Measurements from ENCODE around the gene ANKRD33B.
"Not testable (repeated sequence)": the region's sequence is repeated elsewhere in the genome, so short reads cannot be mapped to it uniquely, and the experiment has no call there.

Gene ANKRD33B

DNA sequence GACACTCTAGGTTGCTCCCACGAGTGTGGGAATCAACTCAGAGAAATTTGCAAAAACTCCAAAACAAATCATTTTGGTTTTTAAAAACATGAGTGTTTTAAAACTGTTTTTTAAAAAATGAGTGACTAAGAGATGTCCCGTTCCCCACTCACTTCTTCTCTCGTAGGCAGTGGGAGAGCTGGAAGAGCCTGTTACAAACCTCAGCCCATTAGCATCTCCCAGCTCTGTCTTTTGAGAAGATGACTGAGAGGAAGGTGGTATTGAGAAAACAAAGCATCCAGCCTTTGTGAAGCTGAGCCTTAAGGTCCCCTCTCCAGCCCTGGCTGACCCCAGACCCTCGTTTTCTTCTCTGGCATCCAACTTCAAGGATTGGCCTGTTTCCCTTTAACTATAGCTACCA is 4.7 kb upstream of the ANKRD33B start:
- no peak for DNase-seq (ENCODE audit: low read depth)

DNA sequence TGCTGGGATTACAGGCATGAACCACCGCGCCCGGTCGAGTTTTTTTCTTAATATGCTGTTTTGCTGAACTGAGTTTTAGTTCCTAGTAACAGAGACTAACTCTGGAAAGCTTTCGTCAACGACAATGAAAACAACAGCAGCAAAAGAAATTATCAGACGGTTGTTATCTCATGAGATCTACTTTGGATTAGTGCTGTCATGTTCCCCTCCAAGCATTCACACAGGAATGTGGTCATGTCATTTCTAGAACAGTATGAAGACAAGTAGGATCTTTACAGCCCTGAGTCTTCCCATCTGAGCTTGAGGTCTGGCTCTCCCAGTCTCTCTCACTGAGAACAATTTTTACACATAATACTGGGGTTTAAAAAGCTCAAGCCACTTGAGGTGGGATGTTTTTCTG is 4.0 kb upstream of the ANKRD33B start:
- DNase-seq (ENCODE audit: low read depth): no peak

DNA sequence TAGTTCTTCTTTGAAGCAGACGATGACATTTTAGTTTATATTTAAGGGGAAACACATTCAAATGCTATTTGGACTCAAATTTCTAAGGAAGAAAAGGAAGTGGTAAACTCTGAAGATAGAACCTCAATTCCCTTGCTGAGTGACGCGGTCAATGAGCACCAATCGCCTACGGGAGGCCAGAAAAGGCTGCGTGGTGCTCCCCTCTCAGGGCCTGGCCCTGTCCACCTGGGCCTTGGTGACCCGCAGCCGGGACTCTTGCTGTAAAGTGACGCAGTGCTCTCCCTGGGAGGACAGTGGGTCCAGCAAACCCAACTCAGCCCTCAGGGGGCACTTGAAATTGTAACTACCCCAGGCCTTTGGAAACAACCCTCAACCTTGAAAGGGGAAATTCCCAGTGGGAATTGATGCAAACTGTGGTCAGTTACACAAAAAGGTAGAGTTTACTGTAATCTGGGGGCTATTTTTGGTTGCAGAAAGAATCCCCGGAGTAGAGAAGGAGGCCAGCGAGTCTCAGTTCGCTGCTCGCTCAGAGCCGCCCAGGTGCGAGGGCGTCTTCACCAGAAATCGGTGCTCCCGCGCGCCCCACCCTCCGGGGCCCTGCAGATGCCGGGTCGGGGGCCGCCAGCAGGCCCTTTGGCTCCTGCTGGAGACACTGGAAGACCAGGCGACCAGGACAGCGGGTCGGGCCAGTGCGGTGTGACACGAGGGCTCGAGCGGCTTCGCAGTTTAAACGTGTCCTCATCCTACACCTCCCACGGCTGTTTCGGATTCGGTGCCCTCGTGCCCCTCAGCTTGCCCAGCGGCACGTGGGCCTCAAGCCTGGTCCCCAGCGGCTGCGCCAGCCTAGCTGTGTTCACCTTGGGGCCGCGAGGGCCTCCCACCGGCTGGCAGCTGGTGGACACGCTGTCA is 1.4 kb upstream of the ANKRD33B start:
- no peak for DNase-seq (ENCODE audit: low read depth)

DNA sequence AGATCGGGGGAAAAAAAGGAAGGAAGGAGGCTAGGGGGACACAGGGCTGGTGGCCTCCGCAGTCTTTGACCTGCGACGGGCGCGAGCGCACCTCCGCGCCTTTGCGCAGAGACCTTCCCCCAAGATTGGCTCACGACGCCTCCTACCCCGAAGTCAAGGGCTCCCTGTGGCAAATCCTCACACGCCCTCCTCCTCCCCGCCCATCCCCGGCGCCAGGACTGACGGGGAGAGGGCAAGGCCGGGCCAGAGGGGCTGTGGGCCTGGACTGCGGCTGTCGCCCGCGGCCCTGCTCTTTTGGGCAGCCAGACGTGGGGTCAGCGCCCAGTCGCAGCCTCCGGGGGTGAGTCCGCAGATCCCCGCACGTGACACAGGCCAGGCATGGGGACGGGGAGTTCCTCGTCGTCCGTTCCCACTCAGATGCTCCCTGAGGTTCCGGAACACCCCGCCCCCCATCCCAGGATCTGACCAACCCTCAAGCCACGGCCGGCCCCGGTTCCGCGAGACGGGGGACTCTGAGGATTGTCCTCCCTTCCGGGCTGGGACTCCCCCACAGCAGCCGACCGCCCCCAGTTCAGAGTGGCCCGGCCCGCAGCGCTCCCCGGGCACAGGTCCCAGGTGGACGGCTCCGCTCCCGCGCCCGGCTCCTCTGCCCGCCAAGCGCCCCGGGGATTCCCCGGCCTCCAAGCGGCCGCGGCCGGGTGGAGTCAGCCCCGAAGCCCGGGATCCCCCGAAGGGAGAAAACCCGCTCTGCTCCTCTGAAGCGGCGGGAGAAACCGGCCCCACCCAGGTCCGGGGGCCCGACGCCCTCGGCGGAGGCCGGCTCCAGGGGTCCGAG is 543 bp upstream of the ANKRD33B start:
- DNase-seq (ENCODE audit: low read depth): peak; percentile 30

DNA sequence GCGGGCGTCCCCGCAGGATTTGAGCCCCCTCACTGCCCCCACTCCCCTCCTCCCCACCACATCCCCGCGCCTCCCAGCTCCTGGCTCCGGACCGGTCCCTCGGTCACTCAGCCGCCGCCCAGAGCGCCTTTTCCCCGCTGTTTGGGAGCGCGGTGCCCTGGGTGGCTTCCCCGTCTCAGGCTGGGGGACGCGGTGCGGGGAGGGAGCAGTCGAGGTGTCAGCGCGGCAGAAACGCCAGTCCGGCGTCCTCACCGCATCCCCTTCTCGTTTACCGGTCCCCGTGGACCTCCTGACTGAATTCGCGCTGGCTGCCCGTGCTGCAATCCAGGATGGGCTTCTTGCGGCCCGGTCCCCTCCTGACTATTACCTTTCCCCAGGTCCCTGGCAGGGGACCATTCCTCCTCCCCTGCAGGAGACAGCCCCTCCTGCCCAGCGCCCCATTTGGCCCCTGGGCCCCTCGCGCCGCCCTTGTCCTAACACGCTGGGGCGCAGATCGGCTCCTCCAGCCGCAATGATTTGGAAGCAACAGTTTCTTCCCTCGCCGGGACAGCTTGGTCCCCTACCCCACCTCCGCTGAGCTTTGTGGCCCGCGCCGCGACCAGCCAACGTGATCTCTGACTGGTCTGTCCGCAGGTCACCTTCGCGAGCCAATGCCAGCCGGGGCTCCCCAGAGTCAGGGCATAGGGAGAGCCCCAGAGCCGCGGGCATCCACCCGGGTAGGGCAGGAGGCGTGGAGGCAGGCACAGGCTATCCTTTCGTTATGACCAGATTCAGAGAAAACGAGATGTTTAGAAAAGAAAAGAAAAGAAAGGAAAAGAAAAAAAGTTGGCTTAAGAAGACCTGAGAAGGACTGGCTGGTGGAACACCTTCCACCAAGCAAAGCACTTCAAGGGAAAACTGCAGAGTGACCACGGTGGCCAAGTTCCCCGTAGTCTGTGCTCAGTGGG is 1.2 kb downstream of the ANKRD33B start:
- no peak for DNase-seq (ENCODE audit: low read depth)

DNA sequence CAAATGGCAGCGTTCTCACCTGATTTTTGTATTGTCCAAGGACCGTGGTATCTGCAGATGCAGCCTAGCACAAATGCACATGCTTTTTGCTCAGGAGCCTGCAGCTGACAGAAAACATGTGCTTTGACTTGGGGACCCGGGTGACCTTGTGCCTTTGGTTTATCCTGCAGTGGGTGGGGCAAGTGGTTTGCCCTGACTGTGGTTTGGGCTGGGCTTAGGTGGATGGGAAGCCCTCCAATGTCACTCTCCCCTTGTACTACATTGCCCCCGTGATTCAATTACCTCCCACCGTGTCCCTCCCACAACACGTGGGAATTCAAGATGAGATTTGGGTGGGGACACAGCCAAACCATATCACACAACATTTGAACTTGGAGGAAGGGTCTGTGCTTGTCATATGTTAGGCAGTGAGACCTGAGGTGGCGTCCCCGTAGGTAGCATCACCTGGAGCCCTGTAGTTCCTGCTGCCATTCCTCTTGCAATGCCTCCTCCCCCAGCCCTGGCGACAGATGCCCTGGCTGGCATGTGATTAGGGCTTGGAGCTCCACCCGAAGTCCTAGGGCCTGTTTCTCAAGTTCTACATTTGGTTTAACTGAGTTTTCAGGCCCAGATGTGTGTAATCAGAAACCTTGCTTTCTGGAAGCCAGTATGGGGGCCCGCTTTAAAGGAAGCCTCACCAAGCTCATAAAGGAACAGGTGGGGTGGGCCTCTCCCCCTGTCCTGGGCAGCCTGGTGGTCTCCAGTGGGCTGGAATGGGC is 2.1 kb downstream of the ANKRD33B start:
- no peak for DNase-seq (ENCODE audit: low read depth)

DNA sequence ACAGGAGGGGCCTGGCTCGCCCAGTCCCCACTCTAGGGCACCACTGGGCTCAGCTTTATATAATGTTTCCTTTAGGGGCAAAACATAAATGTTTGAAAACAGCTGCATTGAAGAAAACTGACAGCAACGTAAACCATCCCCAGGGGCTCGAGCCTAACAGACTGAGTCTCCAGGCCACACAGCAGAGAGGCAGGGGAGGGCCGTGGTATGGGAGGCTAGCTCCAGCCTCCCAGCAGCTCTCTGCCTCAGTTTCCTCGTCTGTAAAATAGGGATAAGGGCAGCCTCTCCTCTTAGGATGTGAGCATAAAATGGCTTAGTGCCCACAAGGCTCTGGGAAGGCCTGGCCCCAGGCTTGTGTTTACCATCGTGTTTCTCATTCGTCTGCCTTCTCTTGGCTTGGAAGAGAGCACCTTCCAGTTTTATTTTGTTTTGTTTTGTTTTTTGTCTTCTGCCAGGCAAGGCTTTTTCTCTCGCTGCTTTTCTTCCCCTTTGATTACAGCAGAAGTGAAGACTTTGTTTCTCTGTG is 2.7 kb downstream of the ANKRD33B start:
- DNase-seq (ENCODE audit: low read depth): no peak

DNA sequence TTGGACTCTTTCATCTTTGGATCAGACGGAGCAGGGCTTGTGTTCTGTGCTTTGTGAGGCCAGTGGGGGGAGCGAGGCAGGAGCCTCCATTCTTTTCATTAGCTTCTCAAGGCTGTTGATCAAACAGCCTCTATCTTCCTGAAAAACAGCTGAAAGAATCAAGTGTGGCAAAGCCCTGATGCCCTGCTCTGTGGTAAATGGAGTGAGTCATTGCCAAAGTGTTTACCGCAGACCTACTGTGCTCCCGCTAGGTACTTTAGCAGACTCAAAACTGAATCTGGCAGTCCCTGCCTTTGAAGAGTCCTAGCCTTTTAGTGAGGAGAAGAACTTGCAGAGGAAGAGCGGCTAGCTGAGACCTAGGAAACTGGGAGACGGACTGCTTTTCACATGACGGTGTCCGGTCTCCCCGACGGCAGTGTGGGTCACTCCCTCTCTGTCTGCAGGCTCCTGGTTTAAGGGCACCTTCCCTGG is 3.3 kb downstream of the ANKRD33B start:
- DNase-seq (ENCODE audit: low read depth): no peak

DNA sequence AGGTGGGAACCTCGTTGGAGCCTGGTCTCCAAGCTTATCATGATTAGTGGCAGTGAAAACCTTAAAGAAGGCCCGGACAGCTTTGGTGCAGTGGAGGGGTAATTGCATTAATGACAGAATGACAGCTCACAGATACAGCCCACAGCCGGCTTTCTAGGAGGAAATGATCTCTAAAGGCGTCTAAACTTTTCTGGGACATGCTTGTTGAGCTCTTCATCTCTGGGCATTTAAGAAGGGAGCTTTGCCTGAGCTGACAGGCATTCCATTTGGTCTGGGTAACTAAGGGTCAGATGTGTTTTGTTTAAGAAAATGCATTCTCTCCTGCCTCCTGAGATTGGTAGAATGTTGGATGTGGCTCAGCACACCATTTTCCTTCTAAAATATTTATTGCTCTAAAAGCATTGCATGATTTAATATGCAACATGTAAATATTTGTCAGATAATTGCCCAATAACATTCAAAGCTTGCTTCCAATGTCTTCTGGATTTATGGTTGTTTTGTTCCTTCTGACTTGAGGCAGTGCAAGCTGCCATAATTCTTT is 4.0 kb downstream of the ANKRD33B start:
- no peak for DNase-seq (ENCODE audit: low read depth)

DNA sequence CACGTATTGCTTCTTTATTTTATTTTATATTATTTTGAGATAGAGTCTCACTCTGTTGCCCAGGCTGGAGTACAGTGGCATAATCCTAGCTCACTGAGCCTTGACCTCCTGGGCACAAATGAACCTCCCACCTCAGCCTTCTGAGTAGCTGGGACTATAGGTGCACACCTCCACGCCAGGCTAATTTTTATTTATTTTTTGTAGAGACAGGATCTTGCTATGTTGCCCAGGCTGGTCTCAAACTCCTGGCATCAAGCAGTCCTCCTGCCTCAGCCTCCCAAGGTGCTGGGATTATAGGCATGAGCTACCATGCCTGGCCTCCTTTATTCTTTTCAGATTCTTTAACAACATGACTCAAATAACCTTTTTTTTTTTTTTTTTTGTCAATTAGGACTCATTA is 6.7 kb downstream of the ANKRD33B start:
- DNase-seq (ENCODE audit: low read depth): not testable (repeated sequence)

DNA sequence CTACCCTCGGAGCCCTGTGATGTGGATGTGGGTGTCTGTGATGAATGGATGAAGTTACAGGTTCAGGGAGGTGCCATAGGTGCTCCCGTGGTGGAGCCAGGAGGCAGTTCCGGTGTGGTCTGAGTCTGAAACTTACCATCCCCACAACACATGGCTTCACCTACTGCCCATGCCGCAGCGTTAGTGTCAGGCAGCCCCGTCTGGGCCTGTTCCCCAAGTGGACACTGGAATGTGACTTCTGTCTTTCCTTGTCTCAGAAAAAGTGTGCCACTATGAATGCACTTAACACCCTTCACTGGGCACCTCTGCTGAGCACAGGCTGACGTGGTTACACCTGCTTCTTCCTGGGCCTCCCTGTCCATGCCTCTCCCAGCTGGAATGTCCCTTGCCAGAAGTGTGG is 8.6 kb downstream of the ANKRD33B start:
- DNase-seq (ENCODE audit: low read depth): no peak

DNA sequence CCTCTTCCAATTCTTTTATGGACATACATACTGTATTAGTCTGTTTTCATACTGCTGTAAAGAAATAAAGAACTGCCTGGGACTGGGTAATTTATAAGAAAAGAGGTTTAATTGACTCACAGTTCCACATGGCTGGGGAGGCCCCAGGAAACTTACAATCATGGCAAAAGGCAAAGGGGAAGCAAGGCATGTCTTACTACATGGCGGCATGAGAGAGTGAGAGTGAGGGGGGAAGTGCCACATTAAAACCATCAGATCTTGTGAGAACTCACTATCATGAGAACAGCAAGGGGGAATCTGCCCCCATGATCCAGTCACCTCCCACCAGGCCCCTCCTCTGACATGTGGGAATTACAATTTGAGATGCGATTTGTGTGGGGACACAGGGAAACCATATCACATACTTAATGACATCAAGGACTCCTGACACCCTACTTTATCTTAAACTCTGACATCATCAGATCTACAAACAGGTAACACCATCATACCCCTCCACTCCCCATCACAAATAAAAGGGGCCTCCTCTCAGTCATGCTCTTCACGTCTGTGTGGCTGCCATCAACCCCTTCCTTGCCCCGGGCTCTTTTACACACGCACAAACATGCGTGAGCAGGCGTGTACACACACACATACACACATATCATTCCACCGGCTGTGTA is 9.7 kb downstream of the ANKRD33B start:
- DNase-seq (ENCODE audit: low read depth): no peak

DNA sequence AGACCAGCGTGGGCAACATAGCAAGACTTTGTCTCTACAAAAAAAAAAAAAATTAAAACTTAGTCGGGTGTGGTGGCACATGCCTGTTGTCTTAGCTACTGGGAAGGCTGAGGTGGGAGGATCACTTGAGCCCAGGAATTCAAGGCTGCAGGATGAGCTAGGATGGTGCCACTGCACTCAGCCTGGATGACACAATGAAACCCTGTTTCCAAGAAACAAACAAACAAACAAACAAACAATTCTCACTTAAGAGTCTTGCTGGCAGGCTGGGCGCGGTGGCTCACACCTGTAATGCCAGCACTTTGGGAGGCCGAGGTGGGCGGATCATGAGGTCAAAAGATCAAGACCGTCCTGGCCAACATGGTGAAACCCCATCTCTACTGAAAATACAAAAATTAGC is 11.0 kb downstream of the ANKRD33B start:
- not testable (repeated sequence) for DNase-seq (ENCODE audit: low read depth)

DNA sequence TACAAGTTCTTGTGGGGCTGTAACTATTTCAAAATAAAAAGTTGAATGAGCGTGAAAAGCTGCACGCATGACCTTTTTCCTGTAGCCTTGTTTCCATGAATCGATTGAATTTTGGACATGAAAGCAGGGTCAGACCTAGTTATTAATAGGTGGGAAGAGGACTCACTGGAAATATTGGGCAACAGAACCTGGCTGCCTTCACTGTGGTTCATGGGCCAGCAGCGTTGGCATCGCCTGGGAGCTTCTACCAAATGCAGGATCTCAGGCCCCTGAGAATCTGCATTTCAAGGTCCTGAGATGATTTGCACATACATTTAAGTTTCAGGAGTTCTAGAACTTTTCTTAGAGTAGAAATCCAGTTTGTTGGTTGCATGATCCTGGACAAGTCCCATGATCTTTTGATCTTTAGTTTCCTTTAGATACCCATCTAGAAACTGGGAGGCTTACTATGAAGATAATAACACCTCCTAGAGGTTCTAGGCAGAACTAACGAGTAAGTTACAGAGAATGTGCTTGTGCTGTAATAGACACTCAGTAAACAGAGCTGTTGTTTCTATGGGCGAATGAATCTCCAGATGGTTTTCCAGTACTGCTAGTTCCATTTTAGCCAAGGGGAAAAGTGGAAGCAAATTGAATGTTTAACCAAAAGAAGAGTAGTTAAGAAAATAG is 12.4 kb downstream of the ANKRD33B start:
- DNase-seq (ENCODE audit: low read depth): no peak

DNA sequence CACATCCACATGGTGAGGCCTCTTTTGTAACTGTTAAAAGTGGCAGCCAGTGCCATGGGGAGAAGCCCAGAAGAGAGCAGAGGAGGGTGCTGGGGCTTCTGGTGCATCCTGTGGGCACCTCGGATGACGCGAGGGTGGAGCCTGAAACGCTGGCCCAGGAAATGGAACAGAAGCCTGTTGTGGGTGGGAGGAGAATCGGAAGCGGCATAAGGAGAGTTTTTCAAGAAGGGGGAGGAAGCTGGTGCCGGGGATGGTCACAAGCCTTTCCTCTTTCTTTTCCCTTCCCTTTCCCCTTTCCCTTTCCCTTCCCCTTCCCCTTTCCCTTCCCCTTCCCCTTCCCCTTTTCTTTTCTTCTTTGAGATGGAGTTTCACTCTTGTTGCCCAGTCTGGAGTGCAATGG is 12.9 kb downstream of the ANKRD33B start:
- no peak for DNase-seq (ENCODE audit: low read depth)

DNA sequence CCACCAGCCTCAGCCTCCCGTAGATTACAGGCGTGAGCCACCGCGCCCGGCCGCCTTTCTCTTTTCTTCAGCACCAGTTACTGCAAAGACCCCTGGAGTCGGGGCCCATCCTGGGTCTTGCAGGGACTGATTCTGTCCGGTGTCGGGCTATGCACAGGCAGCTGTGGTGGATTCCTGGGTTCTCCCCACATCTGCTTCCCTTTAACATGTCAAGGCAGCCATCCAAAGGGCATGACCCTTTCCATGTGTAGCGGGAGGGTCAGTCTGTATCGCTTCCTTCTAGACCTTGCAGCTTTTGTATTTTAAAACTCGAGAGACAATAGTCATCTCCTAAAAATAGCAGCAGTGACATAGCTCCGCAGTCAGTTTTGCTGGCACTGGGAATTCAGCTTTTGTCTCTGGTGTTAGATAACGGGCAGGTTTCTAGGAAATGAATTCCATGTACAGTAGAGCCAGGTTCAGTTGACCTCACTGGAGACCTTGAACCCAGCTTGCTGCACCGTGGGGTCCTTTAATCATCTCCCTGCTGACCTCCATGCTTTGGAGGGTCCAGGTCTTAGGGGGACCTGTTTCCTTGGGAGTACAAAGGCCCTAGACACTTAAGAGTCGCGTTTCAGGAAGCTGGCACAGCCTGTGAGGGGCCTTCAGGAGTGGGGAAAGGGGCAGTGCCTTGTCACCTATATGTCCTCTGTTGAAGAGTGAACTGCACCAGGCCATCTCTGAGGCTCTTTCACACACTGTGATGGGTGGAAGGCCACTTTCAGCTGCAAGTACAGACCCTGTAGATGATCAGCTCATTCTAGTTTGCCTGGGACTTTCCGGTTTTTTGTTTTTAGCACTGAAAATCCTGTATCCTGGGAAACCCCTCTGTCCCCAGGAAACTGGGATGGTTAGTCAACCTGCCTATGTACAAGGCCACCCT is 13.8 kb downstream of the ANKRD33B start:
- DNase-seq (ENCODE audit: low read depth): no peak

DNA sequence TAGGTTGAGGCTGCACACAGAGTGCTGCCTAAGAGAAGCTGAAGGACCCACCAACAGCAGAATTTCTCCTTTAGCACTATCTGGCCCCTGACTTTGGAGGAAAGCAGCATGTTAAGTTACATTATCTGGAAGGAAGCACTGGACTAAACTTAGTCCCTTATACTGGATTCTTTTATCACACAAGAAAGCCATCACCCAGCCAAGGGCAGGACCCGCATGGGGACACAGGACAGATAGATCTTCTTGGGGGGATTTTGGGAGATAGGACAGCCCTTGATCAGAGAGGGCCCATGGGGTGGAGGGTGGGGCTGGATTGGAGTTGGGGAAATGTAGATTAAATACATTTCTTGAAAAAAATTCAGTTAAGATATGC is 14.4 kb downstream of the ANKRD33B start:
- no peak for DNase-seq (ENCODE audit: low read depth)

DNA sequence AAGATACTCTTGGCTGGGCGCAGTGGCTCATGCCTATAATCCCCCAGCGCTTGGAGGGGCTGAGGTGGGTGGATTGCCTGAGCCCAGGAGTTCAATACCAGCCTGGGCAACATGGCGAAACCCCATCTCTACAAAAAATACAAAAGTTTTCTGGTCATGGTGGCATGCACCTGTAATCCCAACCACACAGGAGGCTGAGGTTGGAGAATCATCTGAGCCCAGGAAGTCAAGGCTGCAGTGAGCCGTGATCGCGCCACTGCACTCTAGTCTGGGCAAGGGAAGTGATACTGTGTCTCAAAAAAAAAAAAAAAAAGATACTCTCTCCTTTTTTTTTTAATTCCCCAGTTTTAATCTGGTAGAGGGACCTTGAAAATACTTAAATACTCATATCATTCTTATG is 15.0 kb downstream of the ANKRD33B start:
- DNase-seq (ENCODE audit: low read depth): no peak

All from activated T-helper 9 cell treated with anti-CD3 and anti-CD28 coated beads, Interleukin-2, amount 50 U/mL, for 16 hours (primary cell).